ENCODE data around the gene TFB1M. TPM values are rescaled to one million over a fixed set of nuclear protein-coding genes. Genes with fewer than 3 reads are reported as not detected.
"Not testable (repeated sequence)": the region's sequence is repeated elsewhere in the genome, so short reads cannot be mapped to it uniquely, and the experiment has no call there.

Gene TFB1M
- polyA plus RNA-seq (2011; rRNA removed) = 14.6 and 20.4 TPM in 2 replicates
- polyA minus RNA-seq (2011; rRNA and poly(A)+ RNA removed) = 18.1 and 18.9 TPM in 2 replicates

DNA sequence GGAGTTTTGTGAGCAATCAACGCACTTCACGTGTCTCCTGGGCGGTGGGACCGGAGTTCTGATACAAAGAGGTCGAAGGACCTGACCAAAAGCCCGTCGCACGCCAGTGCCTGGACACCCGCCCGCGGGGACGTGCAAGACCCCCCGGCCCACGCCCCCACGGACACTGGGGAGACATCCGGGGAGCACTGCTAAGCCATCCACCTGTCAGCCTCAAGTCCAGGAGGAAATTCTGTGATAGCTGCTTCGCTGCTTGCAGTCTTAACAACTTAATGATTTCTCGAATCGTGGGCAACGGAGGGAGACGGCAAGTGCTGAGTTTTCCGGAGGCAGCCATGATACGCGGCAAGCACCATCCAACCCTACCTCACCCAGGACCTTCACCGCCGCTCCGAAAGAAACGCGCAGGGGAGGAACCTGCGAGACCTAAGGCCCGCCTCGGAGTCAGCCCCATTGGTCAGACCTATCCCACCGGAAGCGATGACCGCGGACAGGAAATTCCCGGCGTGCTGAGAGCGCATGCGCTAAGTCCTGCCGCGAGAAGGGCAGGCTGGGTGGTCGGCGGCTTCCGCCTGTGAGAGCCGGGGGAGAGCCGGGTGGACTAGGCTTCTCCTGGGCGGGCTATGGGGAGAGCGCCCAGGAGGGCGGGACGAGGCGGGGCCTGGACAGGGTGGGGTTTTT is at the start of gene TFB1M:
TSS of gene TFB1M (minus strand) at position 393 of the 681 bp plus-strand sequence. CDS start at position 337, 56 bp downstream.
- Histone ChIP-seq H3K27ac (ENCODE audit: low read depth, low read length) (peak within 1 kb of the TSS; percentile 73), H3K9me3 (ENCODE audit: control insufficient read depth, insufficient read depth, low read length) (no peaks in the 10 kb centered on the region), H3K4me3 (ENCODE audit: low read depth, low read length) (peak within 1 kb of the TSS; percentile 92), H3K27me3 (ENCODE audit: control insufficient read depth, insufficient read depth, low read length) (no peaks in the 10 kb centered on the region)
- peak; percentile 98 for DNase-seq (ENCODE audit: low read depth, low spot score)
- POLR2A ChIA-PET = interaction anchor here (1.0 kb wide), 2 partner anchors 35 to 125 kb away, joined by 3 to 4 read pairs; no protein-coding TSS in a partner anchor
- TF ChIP-seq, protein P1, sequence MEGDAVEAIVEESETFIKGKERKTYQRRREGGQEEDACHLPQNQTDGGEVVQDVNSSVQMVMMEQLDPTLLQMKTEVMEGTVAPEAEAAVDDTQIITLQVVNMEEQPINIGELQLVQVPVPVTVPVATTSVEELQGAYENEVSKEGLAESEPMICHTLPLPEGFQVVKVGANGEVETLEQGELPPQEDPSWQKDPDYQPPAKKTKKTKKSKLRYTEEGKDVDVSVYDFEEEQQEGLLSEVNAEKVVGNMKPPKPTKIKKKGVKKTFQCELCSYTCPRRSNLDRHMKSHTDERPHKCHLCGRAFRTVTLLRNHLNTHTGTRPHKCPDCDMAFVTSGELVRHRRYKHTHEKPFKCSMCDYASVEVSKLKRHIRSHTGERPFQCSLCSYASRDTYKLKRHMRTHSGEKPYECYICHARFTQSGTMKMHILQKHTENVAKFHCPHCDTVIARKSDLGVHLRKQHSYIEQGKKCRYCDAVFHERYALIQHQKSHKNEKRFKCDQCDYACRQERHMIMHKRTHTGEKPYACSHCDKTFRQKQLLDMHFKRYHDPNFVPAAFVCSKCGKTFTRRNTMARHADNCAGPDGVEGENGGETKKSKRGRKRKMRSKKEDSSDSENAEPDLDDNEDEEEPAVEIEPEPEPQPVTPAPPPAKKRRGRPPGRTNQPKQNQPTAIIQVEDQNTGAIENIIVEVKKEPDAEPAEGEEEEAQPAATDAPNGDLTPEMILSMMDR (IDR thresholded peaks at IDR 0.05; ENCODE audit: low read depth, low read length) = no peak
- CTCF ChIA-PET = interaction anchor here (0.6 to 2.2 kb wide), 6 partner anchors 13 to 446 kb away, joined by 3 to 8 read pairs (median 4); no protein-coding TSS in a partner anchor

DNA sequence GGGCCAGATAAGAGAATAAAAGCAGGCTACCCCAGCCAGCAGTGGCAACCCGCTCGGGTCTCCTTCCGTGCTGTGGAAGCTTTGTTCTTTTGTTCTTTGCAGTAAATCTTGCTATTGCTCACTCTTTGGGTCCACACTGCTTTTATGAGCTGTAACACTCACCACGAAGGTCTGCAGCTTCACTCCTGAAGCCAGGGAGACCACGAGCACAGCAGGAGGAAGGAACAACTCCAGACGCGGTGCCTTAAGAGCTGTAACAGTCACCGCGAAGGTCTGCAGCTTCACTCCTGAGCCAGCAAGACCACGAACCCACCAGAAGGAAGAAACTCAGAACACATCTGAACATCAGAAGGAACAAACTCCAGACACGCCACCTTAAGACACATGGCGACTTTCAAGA is 49.7 kb upstream of the TFB1M start:
- DNase-seq (ENCODE audit: low read depth, low spot score); POLR2A ChIA-PET; H3K27ac ChIP-seq (ENCODE audit: low read depth, low read length); CTCF ChIA-PET; H3K27me3 ChIP-seq (ENCODE audit: control insufficient read depth, insufficient read depth, low read length); H3K4me3 ChIP-seq (ENCODE audit: low read depth, low read length); H3K9me3 ChIP-seq (ENCODE audit: control insufficient read depth, insufficient read depth, low read length): not testable (repeated sequence)

DNA sequence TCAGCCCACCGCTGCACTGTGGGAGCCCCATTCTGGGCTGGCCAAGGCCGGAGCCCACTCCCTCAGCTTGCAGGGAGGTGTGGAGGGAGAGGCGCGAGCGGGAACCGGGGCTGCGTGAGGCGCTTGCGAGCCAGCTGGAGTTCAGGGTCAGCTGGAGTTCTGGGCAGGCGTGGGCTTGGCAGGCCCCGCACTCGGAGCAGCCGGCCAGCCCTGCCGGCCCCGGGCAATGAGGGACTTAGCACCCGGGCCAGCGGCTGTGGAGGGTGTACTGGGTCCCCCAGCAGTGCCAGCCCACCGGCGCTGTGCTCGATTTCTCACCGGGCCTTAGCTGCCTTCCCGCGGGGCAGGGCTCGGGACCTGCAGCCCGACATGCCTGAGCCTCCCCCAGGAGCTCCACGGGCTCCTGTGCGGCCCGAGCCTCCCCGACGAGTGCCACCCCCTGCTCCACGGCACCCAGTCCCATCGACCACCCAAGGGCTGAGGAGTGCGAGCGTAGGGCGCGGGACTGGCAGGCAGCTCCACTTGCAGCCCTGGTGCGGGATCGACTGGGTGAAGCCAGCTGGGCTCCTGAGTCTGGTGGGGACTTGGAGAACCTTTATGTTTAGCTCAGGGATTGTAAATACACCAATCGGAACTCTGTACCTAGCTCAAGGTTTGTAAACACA is 48.8 kb upstream of the TFB1M start:
- H3K9me3 ChIP-seq (ENCODE audit: control insufficient read depth, insufficient read depth, low read length); POLR2A ChIA-PET; DNase-seq (ENCODE audit: low read depth, low spot score); CTCF ChIA-PET; H3K4me3 ChIP-seq (ENCODE audit: low read depth, low read length); H3K27me3 ChIP-seq (ENCODE audit: control insufficient read depth, insufficient read depth, low read length); H3K27ac ChIP-seq (ENCODE audit: low read depth, low read length): not testable (repeated sequence)

DNA sequence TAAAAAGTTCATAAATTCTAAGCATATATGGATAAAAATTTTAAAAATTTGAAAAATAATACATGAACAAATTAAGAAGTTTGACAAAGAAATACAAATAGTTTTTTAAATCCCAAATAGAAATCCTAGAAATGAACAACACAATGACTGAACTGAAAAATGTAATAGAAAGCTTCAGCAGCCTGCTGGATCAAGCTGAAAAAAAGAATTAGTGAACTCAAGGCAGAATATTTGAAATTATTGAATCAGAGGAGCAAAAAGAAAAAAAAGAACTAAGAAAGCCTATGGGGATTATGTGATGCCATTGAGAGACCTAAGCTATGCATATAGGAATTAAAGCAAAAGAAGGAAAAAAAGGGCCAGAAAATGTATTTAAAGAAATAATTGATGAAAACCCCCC is 39.9 kb upstream of the TFB1M start:
- no peaks in the 10 kb centered on the region for H3K27me3 ChIP-seq (ENCODE audit: control insufficient read depth, insufficient read depth, low read length)
- no peak overlapping the region for H3K4me3 ChIP-seq (ENCODE audit: low read depth, low read length)
- H3K27ac ChIP-seq (ENCODE audit: low read depth, low read length) = no peak overlapping the region
- DNase-seq (ENCODE audit: low read depth, low spot score) = no peak
- TF ChIP-seq, protein P1 (IDR thresholded peaks at IDR 0.05; ENCODE audit: low read depth, low read length) = no peak
- ChIA-PET POLR2A (no interaction called here), CTCF (interaction anchor here (2.3 kb wide), 1 partner anchor 29 kb away, joined by 6 read pairs; no protein-coding TSS in a partner anchor)
- no peaks in the 10 kb centered on the region for H3K9me3 ChIP-seq (ENCODE audit: control insufficient read depth, insufficient read depth, low read length)

- POLR2A ChIA-PET = no interaction called here
- Histone ChIP-seq H3K27ac (ENCODE audit: low read depth, low read length) (no peak overlapping the region), H3K4me3 (ENCODE audit: low read depth, low read length) (no peak overlapping the region), H3K9me3 (ENCODE audit: control insufficient read depth, insufficient read depth, low read length) (no peaks in the 10 kb centered on the region), H3K27me3 (ENCODE audit: control insufficient read depth, insufficient read depth, low read length) (no peaks in the 10 kb centered on the region)
- DNase-seq (ENCODE audit: low read depth, low spot score) = peak; percentile 27
- CTCF ChIA-PET = no interaction called here
- TF ChIP-seq, protein P1 (IDR thresholded peaks at IDR 0.05; ENCODE audit: low read depth, low read length) = no peak
Measured at GRCh38 chr6:155352811-155353210, 38.5 kb upstream of the TFB1M start.

- DNase-seq (ENCODE audit: low read depth, low spot score) = no peak
- H3K27ac ChIP-seq (ENCODE audit: low read depth, low read length) = no peak overlapping the region
- CTCF ChIA-PET = no interaction called here
Measured at GRCh38 chr6:155352130-155352420, 37.8 kb upstream of the TFB1M start.

More at GRCh38 chr6:155352130-155352420, 37.8 kb upstream of the TFB1M start:
- H3K9me3 ChIP-seq (ENCODE audit: control insufficient read depth, insufficient read depth, low read length) = no peaks in the 10 kb centered on the region
- H3K4me3 ChIP-seq (ENCODE audit: low read depth, low read length) = no peak overlapping the region
- TF ChIP-seq, protein P1 (IDR thresholded peaks at IDR 0.05; ENCODE audit: low read depth, low read length) = no peak
- POLR2A ChIA-PET = no interaction called here
- no peaks in the 10 kb centered on the region for H3K27me3 ChIP-seq (ENCODE audit: control insufficient read depth, insufficient read depth, low read length)
